Caco-2 (cell line): Measurements from ENCODE around the gene NALCN. TPM values are rescaled to one million over a fixed set of nuclear protein-coding genes. Genes with fewer than 3 reads are reported as not detected.

Experiments used
- BruUV-seq: library from RNA; stranded (reverse); fragments of 400-500 nt; replicated peaks from 2 replicates; lab custom pipeline; 2021; lab: Mats Ljungman, UMichigan
- CTCF ChIA-PET: fragments of 300-600 bp; sonication (Branson Sonifier 250); formaldehyde crosslinking; loops from one replicate; lab custom pipeline; 2022; ENCODE audit warnings: antibody characterized with exemption; lab: Charles Lee
- POLR2A ChIA-PET: fragments of 300-600 bp; sonication (Branson Sonifier 250); formaldehyde crosslinking; loops from one replicate; lab custom pipeline; 2022; ENCODE audit warnings: antibody characterized with exemption; lab: Charles Lee
- DNase-seq, 2 experiments: peaks; one replicate each; pipeline versions ENCODE4 v3.0.0 to v3.0.0-alpha.2; 2020 to 2022
- H3K27me3 ChIP-seq: replicated peaks from 2 replicates; pipeline ENCODE4 v1.6.0; 2011; ENCODE audit warnings: low read length; ENCODE audit not compliant: control insufficient read depth, insufficient read depth
- H3K36me3 ChIP-seq: 2 replicates; pipeline ENCODE4 v1.5.1; 2011; ENCODE audit warnings: low read length; ENCODE audit not compliant: control insufficient read depth, insufficient read depth
- H3K4me1 ChIP-seq: fragments of 250-450 bp; sonication (Bioruptor Pico); 2 replicates; pipeline ENCODE4 v1.5.1; 2020; ENCODE audit warnings: mild to moderate bottlenecking
- H3K4me3 ChIP-seq: 2 replicates; pipeline ENCODE4 v1.5.1; 2011; ENCODE audit warnings: low read depth, mild to moderate bottlenecking, control low read depth, low read length
- H3K9me3 ChIP-seq: fragments of 250-450 bp; sonication (Bioruptor Pico); 2 replicates; pipeline ENCODE4 v1.5.1; 2020; ENCODE audit warnings: mild to moderate bottlenecking, moderate library complexity
- H3K27ac Mint-ChIP-seq: one replicate; pipeline ENCODE4 v1.8.0; 2022; ENCODE audit warnings: mixed read lengths; ENCODE audit not compliant: unreplicated experiment
- H3K27me3 Mint-ChIP-seq: one replicate; pipeline ENCODE4 v1.8.0; 2022; ENCODE audit warnings: mixed read lengths; ENCODE audit not compliant: insufficient read depth, unreplicated experiment
- H3K36me3 Mint-ChIP-seq: one replicate; pipeline ENCODE4 v1.8.0; 2022; ENCODE audit warnings: mild to moderate bottlenecking, mixed read lengths; ENCODE audit not compliant: insufficient read depth, unreplicated experiment
- H3K4me1 Mint-ChIP-seq: one replicate; pipeline ENCODE4 v1.8.0; 2022; ENCODE audit warnings: low read depth, mixed read lengths; ENCODE audit not compliant: unreplicated experiment
- H3K4me3 Mint-ChIP-seq: one replicate; pipeline ENCODE4 v1.8.0; 2022; ENCODE audit warnings: mild to moderate bottlenecking, moderate library complexity, mixed read lengths; ENCODE audit not compliant: unreplicated experiment
- H3K9me3 Mint-ChIP-seq: one replicate; pipeline ENCODE4 v1.8.0; 2022; ENCODE audit warnings: mixed read lengths; ENCODE audit not compliant: unreplicated experiment
- CTCF ChIP-seq, 2 experiments: fragments of 200-600 bp in 1 of 2; IDR thresholded peaks; 1 replicate in 1 of 2; 2 replicates in 1 of 2; pipeline versions ENCODE4 v1.5.1 to v1.8.0; 2011 to 2022; ENCODE audit warnings: antibody characterized with exemption in 1 of 2, control low read depth in 1 of 2, inconsistent platforms in 1 of 2, low read depth in 1 of 2, low read length in 1 of 2, mild to moderate bottlenecking in 1 of 2, moderate library complexity in 1 of 2; ENCODE audit not compliant: insufficient read depth in 1 of 2, severe bottlenecking in 1 of 2, unreplicated experiment in 1 of 2
- intact Hi-C: fragments of 100-400 bp; cut with micrococcal nuclease; formaldehyde crosslinking; loops from one replicate; pipeline ENCODE4 v1.10.0; 2022; ENCODE audit not compliant: unreplicated experiment
- total RNA-seq: library from RNA; stranded (reverse); gene quantifications from 2 replicates; pipeline ENCODE4 v1.2.3, GENCODE V29; 2022

NALCN gene
- total RNA-seq, 1 experiment from 2014 or later = not detected

- Histone ChIP-seq H3K4me1 (no peaks in the 10 kb centered on the region), H3K36me3 (no peaks in the 10 kb centered on the region), H3K27me3 (no peaks in the 10 kb centered on the region), H3K4me3 (no peak overlapping the region), H3K9me3 (no peaks in the 10 kb centered on the region)
- no TSS peak for BruUV-seq
- no peak for TF ChIP-seq CTCF (IDR thresholded peaks at IDR 0.05; ENCODE audit: insufficient read depth in 1 of 2, low read depth in 1 of 2, low read length in 1 of 2, severe bottlenecking in 1 of 2, unreplicated experiment in 1 of 2)
- no peaks in the 10 kb centered on the region for H3K4me1 Mint-ChIP-seq
- H3K9me3 Mint-ChIP-seq = no peaks in the 10 kb centered on the region
- H3K4me3 Mint-ChIP-seq = no peak overlapping the region
- intact Hi-C loops = no loop called here
- DNase-seq = no peak
- ChIA-PET CTCF (no interaction called here), POLR2A (no interaction called here)
- H3K36me3 Mint-ChIP-seq = no peaks in the 10 kb centered on the region
- no peak overlapping the region for H3K27ac Mint-ChIP-seq
- H3K27me3 Mint-ChIP-seq = peaks cover 8% of the 10 kb centered on the region
Observed at GRCh38 chr13:101433895-101434294, 17.6 kb upstream of the NALCN start.

- no peak overlapping the region for H3K4me3 ChIP-seq
- ChIA-PET CTCF (no interaction called here), POLR2A (no interaction called here)
- intact Hi-C loops = no loop called here
- no peaks in the 10 kb centered on the region for H3K36me3 Mint-ChIP-seq
- no peaks in the 10 kb centered on the region for H3K4me1 ChIP-seq
- no peak overlapping the region for H3K4me3 Mint-ChIP-seq
- no TSS peak for BruUV-seq
- no peaks in the 10 kb centered on the region for H3K27me3 ChIP-seq
- H3K27ac Mint-ChIP-seq = no peak overlapping the region
- H3K9me3 ChIP-seq = no peaks in the 10 kb centered on the region
- DNase-seq = no peak
- TF ChIP-seq CTCF (IDR thresholded peaks at IDR 0.05; ENCODE audit: insufficient read depth in 1 of 2, low read depth in 1 of 2, low read length in 1 of 2, severe bottlenecking in 1 of 2, unreplicated experiment in 1 of 2) = no peak
- H3K27me3 Mint-ChIP-seq = peaks cover 17% of the 10 kb centered on the region
- H3K9me3 Mint-ChIP-seq = peaks cover 9% of the 10 kb centered on the region
- no peaks in the 10 kb centered on the region for H3K4me1 Mint-ChIP-seq
- no peaks in the 10 kb centered on the region for H3K36me3 ChIP-seq
Observed at GRCh38 chr13:101429733-101430132, 13.4 kb upstream of the NALCN start.

GRCh38 chr13:101425623-101426022 is 9.3 kb upstream of the NALCN start:
- DNase-seq = no peak
- ChIA-PET POLR2A (no interaction called here), CTCF (no interaction called here)
- Mint-ChIP-seq H3K36me3 (no peaks in the 10 kb centered on the region), H3K27me3 (peaks cover 17% of the 10 kb centered on the region), H3K4me1 (no peaks in the 10 kb centered on the region), H3K27ac (no peak overlapping the region), H3K9me3 (peaks cover 9% of the 10 kb centered on the region), H3K4me3 (no peak overlapping the region)
- Histone ChIP-seq H3K36me3 (no peaks in the 10 kb centered on the region), H3K4me3 (no peak overlapping the region), H3K9me3 (no peaks in the 10 kb centered on the region), H3K27me3 (no peaks in the 10 kb centered on the region), H3K4me1 (no peaks in the 10 kb centered on the region)
- intact Hi-C loops = no loop called here
- no peak for TF ChIP-seq CTCF (IDR thresholded peaks at IDR 0.05; ENCODE audit: insufficient read depth in 1 of 2, low read depth in 1 of 2, low read length in 1 of 2, severe bottlenecking in 1 of 2, unreplicated experiment in 1 of 2)
- BruUV-seq = no TSS peak
